Measurements from ENCODE around the gene SULT2A1.

DNA sequence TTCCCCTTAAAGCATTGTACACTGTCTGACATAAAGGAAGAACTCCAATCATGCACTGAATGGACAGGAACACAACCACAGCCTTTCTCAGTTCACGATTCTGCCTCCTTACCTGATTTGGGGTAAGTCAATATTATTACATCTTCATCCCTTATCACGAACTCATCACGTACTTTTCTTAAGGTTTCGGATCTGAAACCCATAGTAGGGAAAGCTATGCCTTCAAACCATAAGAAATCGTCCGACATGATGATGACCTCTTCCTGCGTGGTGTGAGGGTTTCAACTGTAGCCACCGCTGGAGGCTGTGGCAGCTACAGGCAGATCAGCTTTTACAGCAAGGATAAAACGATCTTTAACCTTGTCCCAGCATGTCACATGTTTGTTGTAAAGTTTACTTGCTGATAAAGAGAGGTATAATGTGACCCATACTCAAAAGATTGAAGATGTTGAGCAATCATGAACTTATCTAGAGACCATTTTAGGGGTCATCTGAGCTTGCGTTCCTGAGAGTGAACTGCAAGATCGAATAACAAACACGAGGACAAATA lies at the start of gene SULT2A1:
- TF ChIP-seq, protein P1, sequence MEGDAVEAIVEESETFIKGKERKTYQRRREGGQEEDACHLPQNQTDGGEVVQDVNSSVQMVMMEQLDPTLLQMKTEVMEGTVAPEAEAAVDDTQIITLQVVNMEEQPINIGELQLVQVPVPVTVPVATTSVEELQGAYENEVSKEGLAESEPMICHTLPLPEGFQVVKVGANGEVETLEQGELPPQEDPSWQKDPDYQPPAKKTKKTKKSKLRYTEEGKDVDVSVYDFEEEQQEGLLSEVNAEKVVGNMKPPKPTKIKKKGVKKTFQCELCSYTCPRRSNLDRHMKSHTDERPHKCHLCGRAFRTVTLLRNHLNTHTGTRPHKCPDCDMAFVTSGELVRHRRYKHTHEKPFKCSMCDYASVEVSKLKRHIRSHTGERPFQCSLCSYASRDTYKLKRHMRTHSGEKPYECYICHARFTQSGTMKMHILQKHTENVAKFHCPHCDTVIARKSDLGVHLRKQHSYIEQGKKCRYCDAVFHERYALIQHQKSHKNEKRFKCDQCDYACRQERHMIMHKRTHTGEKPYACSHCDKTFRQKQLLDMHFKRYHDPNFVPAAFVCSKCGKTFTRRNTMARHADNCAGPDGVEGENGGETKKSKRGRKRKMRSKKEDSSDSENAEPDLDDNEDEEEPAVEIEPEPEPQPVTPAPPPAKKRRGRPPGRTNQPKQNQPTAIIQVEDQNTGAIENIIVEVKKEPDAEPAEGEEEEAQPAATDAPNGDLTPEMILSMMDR (IDR thresholded peaks at IDR 0.05): no peak
- TF ChIP-seq ZFX (IDR thresholded peaks at IDR 0.05; ENCODE audit: borderline replicate concordance): no peak

Data from 22Rv1 (cell line).